ENCODE data around the gene VSIG4. TPM values are rescaled to one million over a fixed set of nuclear protein-coding genes. Genes with fewer than 3 reads are reported as not detected.

VSIG4 gene
- polyA plus RNA-seq, 4 donors: 3.6 to 6.4 (median 5.9) TPM

- no peak for DNase-seq (ENCODE audit: low read depth in 4 of 4, low spot score in 2 of 4)
Observed at GRCh38 chrX:66024570-66024969, 15.3 kb downstream of the VSIG4 start.

- DNase-seq (ENCODE audit: low read depth in 4 of 4, low spot score in 2 of 4): no peak
Observed at GRCh38 chrX:66024092-66024467, 15.8 kb downstream of the VSIG4 start.

- no peak for DNase-seq (ENCODE audit: low read depth in 4 of 4, low spot score in 2 of 4)
Observed at GRCh38 chrX:66023385-66024091, 16.3 kb downstream of the VSIG4 start.

- no peak for DNase-seq (ENCODE audit: low read depth in 4 of 4, low spot score in 2 of 4)
Observed at GRCh38 chrX:66022632-66023384, 17.1 kb downstream of the VSIG4 start.

GRCh38 chrX:66021765-66022631 lies 17.9 kb downstream of the VSIG4 start:
- DNase-seq (ENCODE audit: low read depth in 4 of 4, low spot score in 2 of 4): no peak

GRCh38 chrX:66021401-66021764 lies 18.5 kb downstream of the VSIG4 start:
- DNase-seq (ENCODE audit: low read depth in 4 of 4, low spot score in 2 of 4): no peak

GRCh38 chrX:66020631-66021334 lies 19.1 kb downstream of the VSIG4 start:
- DNase-seq (ENCODE audit: low read depth in 4 of 4, low spot score in 2 of 4): no peak

- DNase-seq (ENCODE audit: low read depth in 4 of 4, low spot score in 2 of 4): no peak
Observed at GRCh38 chrX:66019974-66020373, 19.9 kb downstream of the VSIG4 start.

GRCh38 chrX:66019310-66019652 lies 20.6 kb downstream of the VSIG4 start:
- DNase-seq (ENCODE audit: low read depth in 4 of 4, low spot score in 2 of 4): no peak

- no peak for DNase-seq (ENCODE audit: low read depth in 4 of 4, low spot score in 2 of 4)
Observed at GRCh38 chrX:66018585-66019309, 21.1 kb downstream of the VSIG4 start.

- no peak for DNase-seq (ENCODE audit: low read depth in 4 of 4, low spot score in 2 of 4)
Observed at GRCh38 chrX:66017659-66018170, 22.2 kb downstream of the VSIG4 start.

- no peak for DNase-seq (ENCODE audit: low read depth in 4 of 4, low spot score in 2 of 4)
Observed at GRCh38 chrX:66016905-66017658, 22.8 kb downstream of the VSIG4 start.

GRCh38 chrX:66015900-66016689 lies 23.8 kb downstream of the VSIG4 start:
- no peak for DNase-seq (ENCODE audit: low read depth in 4 of 4, low spot score in 2 of 4)

- DNase-seq (ENCODE audit: low read depth in 4 of 4, low spot score in 2 of 4): no peak
Observed at GRCh38 chrX:66015152-66015831, 24.6 kb downstream of the VSIG4 start.

GRCh38 chrX:66014556-66014955 lies 25.3 kb downstream of the VSIG4 start:
- DNase-seq (ENCODE audit: low read depth in 4 of 4, low spot score in 2 of 4): no peak

GRCh38 chrX:66014084-66014483 lies 25.8 kb downstream of the VSIG4 start:
- DNase-seq (ENCODE audit: low read depth in 4 of 4, low spot score in 2 of 4): no peak

GRCh38 chrX:66013194-66013816 lies 26.6 kb downstream of the VSIG4 start:
- no peak for DNase-seq (ENCODE audit: low read depth in 4 of 4, low spot score in 2 of 4)

Measured in left renal cortex interstitium (tissue), 4 donors.